OCI-LY7 (cell line): ENCODE results near the gene EPN1. TPM values are rescaled to one million over a fixed set of nuclear protein-coding genes. Genes with fewer than 3 reads are reported as not detected.

Experiments used
- BruUV-seq: library from RNA; stranded (reverse); fragments of 400-500 nt; replicated peaks from 2 replicates; lab custom pipeline; 2021; lab: Mats Ljungman, UMichigan
- CTCF ChIA-PET: fragments of 300-600 bp; sonication (Branson Sonifier 250); formaldehyde crosslinking; loops from one replicate; lab custom pipeline; 2022; ENCODE audit warnings: antibody characterized with exemption; ENCODE audit not compliant: unreplicated experiment; lab: Charles Lee
- POLR2A ChIA-PET: fragments of 300-600 bp; sonication (Branson Sonifier 250); formaldehyde crosslinking; loops from one replicate; lab custom pipeline; 2022; ENCODE audit warnings: antibody characterized with exemption; lab: Charles Lee
- DNase-seq: peaks from one replicate; pipeline ENCODE4 v3.0.0-alpha.2; 2015; ENCODE audit warnings: low spot score
- H2AFZ ChIP-seq: fragments of 200-600 bp; sonication (generic), shearing (Covaris generic); 2 replicates; pipeline ENCODE4 v1.6.1; 2014; ENCODE audit warnings: mild to moderate bottlenecking, antibody characterized with exemption, low read length, moderate library complexity
- H3K27ac ChIP-seq: fragments of 200-600 bp; sonication (generic); 2 replicates; pipeline ENCODE4 v1.5.1; 2014; ENCODE audit warnings: mixed run types, low read depth, mild to moderate bottlenecking, moderate library complexity, low read length, inconsistent platforms; ENCODE audit not compliant: poor library complexity, severe bottlenecking
- H3K36me3 ChIP-seq: fragments of 200-600 bp; sonication (generic); 2 replicates; pipeline ENCODE4 v1.6.1; 2014; ENCODE audit warnings: mild to moderate bottlenecking, antibody characterized with exemption, low read length, moderate library complexity, mixed read lengths; ENCODE audit not compliant: insufficient read depth
- H3K4me1 ChIP-seq: fragments of 200-600 bp; sonication (generic); 2 replicates; pipeline ENCODE4 v1.5.1; 2014; ENCODE audit warnings: mild to moderate bottlenecking, low read length; ENCODE audit not compliant: insufficient read depth, poor library complexity, severe bottlenecking
- H3K4me2 ChIP-seq: fragments of 200-600 bp; sonication (generic); 2 replicates; pipeline ENCODE4 v1.6.1; 2014; ENCODE audit warnings: mild to moderate bottlenecking, low read length
- H3K4me3 ChIP-seq: fragments of 200-600 bp; sonication (generic); 2 replicates; pipeline ENCODE4 v1.5.1; 2014; ENCODE audit warnings: mild to moderate bottlenecking, low read depth, low read length; ENCODE audit not compliant: poor library complexity, severe bottlenecking
- H3K79me2 ChIP-seq: fragments of 200-600 bp; sonication (generic); 2 replicates; pipeline ENCODE4 v1.6.1; 2016; ENCODE audit warnings: low read depth, mild to moderate bottlenecking, low read length, moderate library complexity, mixed read lengths; ENCODE audit not compliant: insufficient read depth
- H3K9me2 ChIP-seq: fragments of 200-600 bp; sonication (generic); 2 replicates; pipeline ENCODE4 v1.6.1; 2016; ENCODE audit warnings: mild to moderate bottlenecking, low read length, mixed read lengths; ENCODE audit not compliant: insufficient read depth
- H3K9me3 ChIP-seq: fragments of 200-600 bp; sonication (generic); 2 replicates; pipeline ENCODE4 v1.6.1; 2014; ENCODE audit warnings: mild to moderate bottlenecking, mixed run types, low read length, mixed read lengths
- H4K20me1 ChIP-seq: fragments of 200-600 bp; sonication (generic); 2 replicates; pipeline ENCODE4 v1.6.1; 2014; ENCODE audit warnings: mild to moderate bottlenecking, antibody characterized with exemption, low read length, moderate library complexity, mixed read lengths; ENCODE audit not compliant: insufficient read depth
- EZH2phosphoT487 ChIP-seq: fragments of 200-600 bp; sonication (generic); IDR thresholded peaks from 2 replicates; pipeline ENCODE4 v1.6.1; 2018; ENCODE audit warnings: low read depth, borderline replicate concordance, mild to moderate bottlenecking, mixed run types, antibody characterized with exemption, low read length, moderate library complexity, mixed read lengths
- intact Hi-C: fragments of 100-400 bp; cut with micrococcal nuclease; formaldehyde crosslinking; loops from one replicate; pipeline ENCODE4 v1.10.0; 2022; ENCODE audit not compliant: unreplicated experiment
- total RNA-seq, 2 experiments: library from RNA; depleted of rRNA in 1 of 2; stranded (reverse); fragments of >200 nt in 1 of 2; shearing (Covaris generic) in 1 of 2; gene quantifications; 2 replicates each; pipeline ENCODE4 v1.2.3, GENCODE V29; 2014 to 2022
- TF ChIP-seq, protein P1 (sequence below): fragments of 200-600 bp; sonication (generic); conservative IDR thresholded peaks from 2 replicates; pipeline ENCODE4 v1.5.1; 2014; ENCODE audit warnings: mild to moderate bottlenecking, antibody characterized with exemption, low read length, moderate library complexity, mixed read lengths

EPN1 gene
- total RNA-seq, 2 experiments from 2014 or later: 40.5 to 120 TPM

DNA sequence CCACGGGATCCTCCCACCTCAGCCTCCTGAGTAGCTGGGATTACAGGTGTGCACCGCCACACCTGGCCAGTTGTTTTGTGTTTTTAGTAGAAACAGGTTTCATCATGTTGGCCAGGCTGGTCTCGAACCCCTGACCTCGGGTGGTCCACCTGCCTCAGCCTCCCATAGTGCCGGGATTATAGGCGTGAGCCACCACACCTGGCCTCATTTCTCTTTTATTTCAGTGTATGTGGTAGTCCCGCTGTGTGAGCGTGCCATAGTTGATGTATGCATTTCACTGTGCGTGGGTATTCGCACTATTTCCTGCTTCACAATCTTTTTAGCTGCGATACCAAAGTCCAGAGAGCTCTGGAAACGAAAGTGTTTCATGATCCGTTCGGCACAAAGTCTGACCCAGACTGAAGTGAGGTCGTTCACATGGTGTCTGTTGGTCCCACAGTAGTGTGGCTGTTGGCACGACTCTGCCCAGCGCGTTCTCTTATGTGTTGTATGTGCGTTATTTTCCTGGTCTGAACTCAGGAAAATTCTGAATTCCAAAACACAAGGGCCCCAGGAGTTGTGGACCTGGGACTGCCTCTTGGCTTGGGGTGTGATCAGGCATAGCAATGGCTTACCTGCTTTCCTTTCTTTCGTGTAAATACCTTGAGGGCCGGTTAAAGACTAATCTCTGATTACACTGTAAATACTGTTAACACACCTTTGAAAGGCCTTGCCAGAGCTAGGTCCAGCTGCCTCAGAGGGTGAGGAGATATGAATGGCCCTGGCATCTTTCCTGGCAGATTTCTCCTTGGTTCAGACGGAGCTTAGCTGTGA is 8.6 kb downstream of the EPN1 start:
- H3K36me3 ChIP-seq: peaks cover 96% of the 10 kb centered on the region
- DNase-seq: no peak
- ChIA-PET POLR2A (no interaction called here), CTCF (interaction anchor here (0.6 kb wide), 1 partner anchor 455 kb away, joined by 3 read pairs; the partner anchor contains the start of gene TMEM86B)
- no TSS peak for BruUV-seq
- H3K9me2 ChIP-seq: no peaks in the 10 kb centered on the region
- H3K79me2 ChIP-seq: peaks cover 64% of the 10 kb centered on the region
- H3K9me3 ChIP-seq: no peaks in the 10 kb centered on the region
- no peak overlapping the region for H2AFZ ChIP-seq
- no peak overlapping the region for H3K4me2 ChIP-seq
- H3K4me1 ChIP-seq: peaks cover 22% of the 10 kb centered on the region
- no peak overlapping the region for H3K4me3 ChIP-seq
- no peak overlapping the region for H3K27ac ChIP-seq
- intact Hi-C loops: no loop called here
- TF ChIP-seq, protein P1, sequence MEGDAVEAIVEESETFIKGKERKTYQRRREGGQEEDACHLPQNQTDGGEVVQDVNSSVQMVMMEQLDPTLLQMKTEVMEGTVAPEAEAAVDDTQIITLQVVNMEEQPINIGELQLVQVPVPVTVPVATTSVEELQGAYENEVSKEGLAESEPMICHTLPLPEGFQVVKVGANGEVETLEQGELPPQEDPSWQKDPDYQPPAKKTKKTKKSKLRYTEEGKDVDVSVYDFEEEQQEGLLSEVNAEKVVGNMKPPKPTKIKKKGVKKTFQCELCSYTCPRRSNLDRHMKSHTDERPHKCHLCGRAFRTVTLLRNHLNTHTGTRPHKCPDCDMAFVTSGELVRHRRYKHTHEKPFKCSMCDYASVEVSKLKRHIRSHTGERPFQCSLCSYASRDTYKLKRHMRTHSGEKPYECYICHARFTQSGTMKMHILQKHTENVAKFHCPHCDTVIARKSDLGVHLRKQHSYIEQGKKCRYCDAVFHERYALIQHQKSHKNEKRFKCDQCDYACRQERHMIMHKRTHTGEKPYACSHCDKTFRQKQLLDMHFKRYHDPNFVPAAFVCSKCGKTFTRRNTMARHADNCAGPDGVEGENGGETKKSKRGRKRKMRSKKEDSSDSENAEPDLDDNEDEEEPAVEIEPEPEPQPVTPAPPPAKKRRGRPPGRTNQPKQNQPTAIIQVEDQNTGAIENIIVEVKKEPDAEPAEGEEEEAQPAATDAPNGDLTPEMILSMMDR: no peak
- no peak for TF ChIP-seq EZH2phosphoT487
- H4K20me1 ChIP-seq: no peaks in the 10 kb centered on the region

DNA sequence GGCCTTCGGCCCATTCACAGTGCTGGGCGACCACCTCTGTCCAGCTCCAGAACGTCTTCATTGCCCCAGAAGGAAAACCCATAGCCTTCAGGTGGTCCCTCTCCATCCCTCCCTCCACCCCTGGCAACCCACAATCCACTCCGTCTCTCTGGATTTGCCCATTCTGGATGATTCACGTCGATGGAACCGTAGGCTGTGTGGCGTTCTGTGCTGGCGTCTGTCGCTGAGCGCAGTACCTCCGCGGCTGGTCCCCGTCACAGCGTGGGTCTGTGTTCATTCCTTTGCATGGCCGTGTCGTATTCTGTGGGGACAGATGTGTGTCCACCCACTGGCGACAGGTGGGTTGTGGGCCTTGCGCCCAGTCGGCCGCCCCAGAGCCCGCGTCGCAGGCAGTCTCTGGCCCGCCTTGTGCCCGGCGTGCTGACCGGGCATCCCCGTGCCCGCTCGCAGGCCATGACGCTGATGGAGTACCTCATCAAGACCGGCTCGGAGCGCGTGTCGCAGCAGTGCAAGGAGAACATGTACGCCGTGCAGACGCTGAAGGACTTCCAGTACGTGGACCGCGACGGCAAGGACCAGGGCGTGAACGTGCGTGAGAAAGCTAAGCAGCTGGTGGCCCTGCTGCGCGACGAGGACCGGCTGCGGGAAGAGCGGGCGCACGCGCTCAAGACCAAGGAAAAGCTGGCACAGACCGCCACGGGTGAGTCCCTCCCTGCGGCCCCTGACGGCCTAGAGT is 10.1 kb downstream of the EPN1 start:
- H3K9me2 ChIP-seq: no peaks in the 10 kb centered on the region
- no peak overlapping the region for H2AFZ ChIP-seq
- CTCF ChIA-PET: no interaction called here
- H4K20me1 ChIP-seq: no peaks in the 10 kb centered on the region
- peaks cover 49% of the 10 kb centered on the region for H3K79me2 ChIP-seq
- no TSS peak for BruUV-seq
- H3K4me2 ChIP-seq: no peak overlapping the region
- POLR2A ChIA-PET: no interaction called here
- intact Hi-C loops: no loop called here
- H3K9me3 ChIP-seq: no peaks in the 10 kb centered on the region
- peaks cover 96% of the 10 kb centered on the region for H3K36me3 ChIP-seq
- no peak overlapping the region for H3K4me3 ChIP-seq
- peaks cover 7% of the 10 kb centered on the region for H3K4me1 ChIP-seq
- no peak for TF ChIP-seq EZH2phosphoT487
- TF ChIP-seq, protein P1: no peak
- no peak overlapping the region for H3K27ac ChIP-seq
- DNase-seq: no peak
